GM21515 (cell line): ENCODE measurements around the gene EMC6.

Source experiments
- ATAC-seq: cut with Tn5 transposase; IDR thresholded peaks from one replicate; pipeline ENCODE4 v1.9.1; 2021; ENCODE audit not compliant: unreplicated experiment

Gene EMC6

DNA sequence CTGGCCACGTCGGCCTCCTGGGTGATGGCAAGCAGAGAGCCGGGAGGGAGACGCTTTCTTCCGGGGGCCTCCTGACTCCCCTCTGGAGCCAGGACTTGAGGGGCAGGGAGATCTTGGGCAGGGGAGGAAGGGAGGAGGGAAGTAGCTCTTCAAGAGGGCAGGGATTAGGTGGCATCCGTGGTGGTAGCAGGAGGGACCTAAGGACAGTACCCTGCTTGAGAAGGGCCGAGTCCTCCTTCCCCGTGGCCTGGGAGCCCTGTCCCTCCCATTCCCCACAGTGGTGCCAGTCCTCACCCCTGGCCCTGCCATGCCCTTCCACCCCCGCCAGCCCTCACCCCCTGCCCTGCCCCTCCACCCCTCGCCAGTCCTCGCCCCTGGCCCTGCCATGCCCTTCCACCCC, 12.8 kb upstream of the EMC6 start:
- ATAC-seq, result no peak

GRCh38 chr17:3656353-3656752, 12.3 kb upstream of the EMC6 start:
- ATAC-seq, result no peak

DNA sequence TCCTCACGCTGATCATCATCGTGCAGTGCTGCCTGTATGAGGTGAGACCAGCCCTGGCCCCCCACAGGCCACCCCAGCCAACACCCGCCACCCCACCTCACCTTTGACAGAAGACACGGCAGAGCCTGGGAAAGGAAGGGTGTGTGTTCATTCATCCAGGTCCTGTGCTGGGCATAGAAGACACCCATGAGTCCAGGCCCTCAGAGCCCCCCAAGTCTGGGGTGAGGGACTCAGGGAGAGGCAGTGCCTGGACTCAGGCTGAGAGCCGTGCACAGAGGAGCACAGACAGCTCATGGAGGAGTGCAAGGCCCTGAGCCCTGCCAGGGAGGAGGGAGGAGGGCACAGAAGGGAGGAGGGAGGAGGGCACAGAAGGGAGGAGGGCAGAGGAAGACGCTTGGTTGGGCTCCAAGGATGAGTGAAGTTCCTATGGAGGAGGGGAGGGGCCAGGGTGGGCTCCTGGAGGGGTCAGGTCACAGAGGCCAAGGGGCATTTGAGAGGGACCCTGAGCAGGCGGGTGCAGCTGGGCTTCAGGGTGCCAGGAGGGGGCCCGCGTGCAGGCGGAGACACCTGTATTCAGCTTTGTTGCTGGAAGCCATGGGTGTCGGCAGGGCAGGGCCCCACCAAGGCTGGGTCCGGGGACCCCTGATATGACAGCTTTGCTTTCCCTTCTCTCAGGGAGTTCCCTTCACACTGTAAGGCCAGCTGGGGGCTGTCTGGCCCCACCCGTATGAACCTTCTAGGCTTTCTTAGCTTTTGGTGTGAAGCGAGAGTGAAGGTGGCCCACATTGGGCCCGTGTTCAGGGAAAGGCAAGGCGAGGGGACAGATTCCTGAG, 11.6 kb upstream of the EMC6 start:
- ATAC-seq, result no peak

DNA sequence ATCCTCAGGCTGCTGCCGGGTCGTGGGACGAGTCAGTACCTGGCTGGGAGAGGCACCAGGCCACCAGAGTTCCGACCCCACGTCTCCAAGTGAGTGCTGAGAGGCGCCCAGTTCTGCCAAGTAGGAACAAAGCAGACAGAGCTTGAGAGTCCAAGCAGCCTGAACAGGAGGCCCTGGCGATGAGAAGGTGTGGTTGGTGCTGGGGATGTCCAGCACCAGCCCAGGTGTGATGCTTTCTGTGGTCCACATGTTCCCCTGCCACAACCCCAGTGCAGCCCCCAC, 11.1 kb upstream of the EMC6 start:
- no peak for ATAC-seq

DNA sequence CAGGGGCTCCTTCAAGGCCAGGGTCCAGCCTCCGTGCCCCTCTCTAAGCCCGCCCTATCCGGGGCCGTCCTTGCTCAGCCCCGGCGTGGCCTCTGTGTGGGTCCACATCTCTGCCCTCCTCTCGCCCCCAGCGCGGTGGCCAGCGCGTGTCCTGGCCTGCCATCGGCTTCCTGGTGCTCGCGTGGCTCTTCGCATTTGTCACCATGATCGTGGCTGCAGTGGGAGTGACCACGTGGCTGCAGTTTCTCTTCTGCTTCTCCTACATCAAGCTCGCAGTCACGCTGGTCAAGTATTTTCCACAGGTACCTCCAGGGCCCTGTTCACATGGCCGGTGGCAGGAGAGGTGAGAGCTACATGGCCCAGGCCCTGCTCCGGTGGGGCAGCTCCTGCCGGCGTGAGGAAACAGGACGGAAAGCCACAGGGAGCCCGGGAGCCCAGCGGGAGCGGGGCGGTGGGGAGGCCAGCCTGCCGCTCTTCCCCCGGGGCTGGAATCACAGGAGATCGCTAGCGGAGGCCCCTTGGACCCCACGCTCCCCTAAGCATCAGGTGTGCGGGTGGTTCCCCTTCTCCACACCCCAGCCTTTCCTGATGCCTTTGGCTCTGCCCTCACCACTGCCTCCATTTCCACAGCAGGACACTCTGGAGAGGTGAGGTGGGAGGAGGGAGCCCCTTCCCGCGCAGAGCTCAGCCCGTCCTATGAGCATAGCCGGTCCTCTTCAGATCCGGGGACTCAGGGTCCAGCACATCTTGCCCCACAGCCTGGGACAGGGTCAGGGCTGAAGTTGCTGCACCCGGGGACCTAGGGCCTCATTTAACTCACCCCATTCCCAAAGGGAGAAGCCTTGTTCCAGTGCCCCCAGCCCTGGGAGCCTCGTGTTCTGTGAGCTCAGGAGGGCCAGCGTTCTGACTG, 10.5 kb upstream of the EMC6 start:
- ATAC-seq, result no peak

GRCh38 chr17:3658784-3659449, 9.7 kb upstream of the EMC6 start:
- ATAC-seq, result no peak

GRCh38 chr17:3659541-3660111, 9.0 kb upstream of the EMC6 start:
- ATAC-seq, result no peak

DNA sequence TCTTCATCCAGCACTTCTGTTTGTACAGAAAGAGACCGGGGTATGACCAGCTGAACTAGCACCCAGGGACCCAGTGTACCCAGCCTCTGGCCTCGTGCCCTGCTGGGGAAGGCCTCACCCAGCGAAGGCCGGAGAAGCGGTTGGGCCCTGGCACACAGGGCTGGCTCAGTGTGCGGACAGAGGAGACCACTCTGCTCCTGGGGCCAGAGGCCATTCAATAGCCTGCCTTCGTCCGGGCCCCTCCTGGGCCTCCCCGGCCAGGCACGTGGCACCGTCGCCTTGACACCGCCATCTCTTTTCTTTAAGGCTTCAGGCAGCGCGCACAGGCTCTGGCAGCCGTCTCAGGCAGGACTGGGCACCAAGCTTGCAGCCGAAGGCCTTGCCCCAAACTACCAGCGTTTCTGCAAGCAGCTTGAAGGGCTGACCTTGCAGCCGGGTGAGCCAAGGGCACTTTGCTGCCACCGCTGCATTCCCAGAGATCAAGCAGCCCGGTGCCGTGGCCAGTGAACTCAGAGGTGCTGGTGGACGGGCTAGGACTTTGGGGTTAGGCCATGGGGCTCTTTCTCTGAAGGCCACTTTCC, 8.2 kb upstream of the EMC6 start:
- no peak for ATAC-seq

DNA sequence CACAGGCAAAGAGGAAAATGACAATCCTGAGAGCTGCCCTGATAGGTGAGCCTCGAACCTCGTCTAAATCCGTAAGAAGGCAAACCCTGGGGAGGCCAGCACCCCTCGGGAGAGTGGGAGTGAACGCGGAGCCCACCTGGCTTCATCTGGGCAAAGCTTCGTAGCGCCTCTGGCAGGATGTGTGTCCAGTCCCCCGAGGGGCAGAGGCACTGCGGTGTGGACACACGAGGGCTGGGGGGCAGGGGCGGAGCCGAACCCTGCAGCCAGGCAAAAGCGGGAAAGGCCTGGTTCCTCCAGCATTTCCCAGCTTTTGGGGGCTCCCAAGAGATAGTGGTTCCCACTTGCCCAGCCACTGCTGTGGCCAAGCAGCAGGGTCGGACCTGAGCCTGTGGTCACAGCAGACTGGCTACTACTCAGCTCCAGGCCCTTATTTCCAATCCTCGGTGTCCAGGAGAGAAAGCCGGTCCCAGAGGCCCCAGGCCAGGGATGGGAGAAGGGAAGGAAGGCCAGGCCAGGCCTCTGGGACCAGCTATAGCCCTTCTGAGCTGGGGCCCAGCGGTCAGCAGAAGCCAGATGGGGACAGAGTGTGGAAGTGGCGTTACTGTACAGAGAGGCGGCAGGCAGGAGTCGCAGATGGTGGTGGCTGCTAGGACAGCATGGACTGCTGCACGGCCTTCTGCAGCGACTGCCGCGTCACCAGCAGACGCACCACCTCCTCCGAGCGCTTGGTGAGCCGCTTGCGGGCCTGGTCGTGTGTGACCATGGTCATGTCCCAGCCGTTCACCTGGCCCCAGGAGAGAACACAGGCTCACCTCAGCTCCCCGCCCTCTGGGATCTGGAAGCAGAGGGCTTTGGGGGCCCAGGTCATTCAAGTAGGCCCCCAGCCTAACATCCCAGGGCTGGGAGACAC, 5.3 kb upstream of the EMC6 start:
- ATAC-seq, result no peak

DNA sequence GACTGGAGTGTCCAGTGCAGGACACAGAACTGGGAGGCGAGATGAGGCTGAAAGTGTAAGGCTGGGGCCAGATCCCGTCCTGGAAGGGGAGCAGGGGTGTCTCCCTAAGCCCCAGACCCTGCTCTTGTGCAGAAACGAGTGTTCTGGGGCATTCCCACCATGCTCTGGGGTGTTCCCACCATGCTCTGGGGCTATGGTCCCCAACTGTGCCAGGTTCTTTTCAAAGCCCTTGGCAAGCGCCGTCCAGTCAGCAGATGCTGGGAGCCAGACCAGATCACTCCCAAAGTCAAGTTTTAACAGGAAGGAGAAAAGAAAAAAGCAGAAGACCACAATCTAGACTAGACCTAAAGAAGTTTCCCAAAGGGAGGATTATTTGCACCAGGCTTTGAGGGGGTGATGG, 2.8 kb upstream of the EMC6 start:
- no peak for ATAC-seq

DNA sequence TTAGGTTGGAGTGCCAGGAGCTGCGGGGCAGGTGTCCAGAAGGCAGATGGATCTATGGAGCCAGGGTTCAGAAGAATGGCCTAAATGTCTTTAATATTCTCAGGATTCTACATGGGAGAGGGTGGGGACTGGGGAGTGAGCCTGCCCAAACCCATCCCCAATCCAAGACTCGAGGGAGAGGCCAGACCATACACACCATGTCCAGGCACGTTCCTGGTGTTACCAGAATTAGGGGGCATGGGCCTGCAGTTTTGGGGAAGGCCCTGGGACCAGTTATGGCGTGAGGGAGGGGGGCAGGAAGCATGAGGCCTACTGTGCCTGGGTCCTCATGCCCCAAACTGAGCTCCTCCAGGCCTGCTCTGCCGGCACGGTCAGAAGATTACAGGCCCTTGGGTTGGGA, 2.1 kb upstream of the EMC6 start:
- no peak for ATAC-seq

- peak; percentile 4 for ATAC-seq
Observed at GRCh38 chr17:3667366-3668278, 990 bp upstream of the EMC6 start.

GRCh38 chr17:3669085-3669347, 404 bp downstream of the EMC6 start:
- ATAC-seq, result no peak

GRCh38 chr17:3669548-3669947, 936 bp downstream of the EMC6 start:
- no peak for ATAC-seq

DNA sequence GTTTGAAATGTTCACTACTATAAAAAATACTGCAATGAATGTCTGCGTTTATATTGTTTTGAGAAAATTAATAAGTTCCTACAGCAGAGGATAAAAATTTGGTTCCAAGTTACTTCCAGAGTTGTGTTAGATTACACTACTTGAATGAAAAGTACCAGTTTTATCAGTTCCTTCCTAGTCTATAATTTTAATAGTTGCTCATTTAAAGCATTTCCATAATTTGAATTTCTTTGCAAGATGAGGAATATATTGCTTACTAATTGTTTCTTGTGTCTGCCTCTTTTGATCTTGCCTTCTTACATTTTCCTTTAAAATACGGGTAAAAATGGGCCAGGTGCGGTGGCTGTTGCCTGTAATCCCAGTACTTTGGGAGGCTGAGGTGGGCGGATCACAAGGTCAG, 4.0 kb downstream of the EMC6 start:
- no peak for ATAC-seq

- no peak for ATAC-seq
Observed at GRCh38 chr17:3675886-3676285, 7.3 kb downstream of the EMC6 start.

- no peak for ATAC-seq
Observed at GRCh38 chr17:3678095-3678820, 9.6 kb downstream of the EMC6 start.

DNA sequence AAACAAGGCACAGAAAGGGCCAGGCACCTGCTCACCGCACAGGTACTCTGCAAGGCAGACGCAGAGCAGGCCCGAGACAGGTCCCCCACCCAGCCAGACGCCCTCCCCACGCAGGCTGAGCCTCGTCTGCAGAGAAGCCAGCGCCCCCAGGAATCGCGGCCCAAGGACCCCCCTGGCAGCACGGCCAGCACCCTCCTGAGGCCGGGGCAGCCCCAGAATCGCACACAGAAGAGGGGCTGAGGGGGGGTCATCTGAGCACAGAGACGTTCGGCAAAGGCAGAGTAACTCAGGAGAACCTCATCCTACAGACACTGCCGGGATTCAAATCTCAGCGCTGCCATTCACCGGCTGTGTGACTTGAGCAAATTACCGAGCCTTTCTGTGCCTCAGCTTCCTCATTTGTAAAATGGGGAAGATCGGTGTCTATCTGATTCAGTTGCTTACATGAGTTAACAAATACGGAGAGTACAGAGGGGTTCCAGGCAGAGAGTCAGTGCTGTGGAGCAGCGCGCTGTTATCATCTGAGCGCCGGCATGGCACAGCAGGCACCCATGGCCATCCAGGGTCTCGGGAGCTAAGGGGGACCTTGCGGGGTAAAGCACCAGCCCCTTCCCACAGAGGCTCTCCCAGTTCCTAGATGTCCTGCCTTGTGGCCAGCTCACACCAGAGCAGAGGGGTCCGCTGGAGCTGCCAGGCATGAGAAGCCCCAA, 10.4 kb downstream of the EMC6 start:
- no peak for ATAC-seq
